ENCODE measurements around the gene BCR.

Gene BCR

DNA sequence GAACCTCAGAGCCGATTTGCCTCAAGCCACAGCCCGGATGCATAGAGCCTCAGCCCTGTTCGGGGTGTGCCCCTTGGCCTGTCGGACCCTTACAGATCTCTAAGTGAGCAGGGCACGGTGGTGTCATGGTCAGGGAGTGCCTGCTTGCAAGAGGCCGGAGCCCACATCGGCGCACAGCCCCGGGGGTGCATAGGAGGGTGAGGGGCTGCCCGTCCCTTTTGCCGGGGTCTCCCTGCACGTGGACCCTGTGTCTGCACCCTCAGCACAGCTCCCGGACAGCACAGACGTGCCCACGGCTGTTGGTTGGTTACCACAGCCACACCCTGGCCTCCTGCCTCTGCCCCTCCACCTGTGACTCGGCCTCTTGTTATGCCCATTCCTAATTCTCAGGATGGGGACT lies 28.5 kb upstream of the BCR start:
- DNase-seq (ENCODE audit: low spot score): no peak

DNA sequence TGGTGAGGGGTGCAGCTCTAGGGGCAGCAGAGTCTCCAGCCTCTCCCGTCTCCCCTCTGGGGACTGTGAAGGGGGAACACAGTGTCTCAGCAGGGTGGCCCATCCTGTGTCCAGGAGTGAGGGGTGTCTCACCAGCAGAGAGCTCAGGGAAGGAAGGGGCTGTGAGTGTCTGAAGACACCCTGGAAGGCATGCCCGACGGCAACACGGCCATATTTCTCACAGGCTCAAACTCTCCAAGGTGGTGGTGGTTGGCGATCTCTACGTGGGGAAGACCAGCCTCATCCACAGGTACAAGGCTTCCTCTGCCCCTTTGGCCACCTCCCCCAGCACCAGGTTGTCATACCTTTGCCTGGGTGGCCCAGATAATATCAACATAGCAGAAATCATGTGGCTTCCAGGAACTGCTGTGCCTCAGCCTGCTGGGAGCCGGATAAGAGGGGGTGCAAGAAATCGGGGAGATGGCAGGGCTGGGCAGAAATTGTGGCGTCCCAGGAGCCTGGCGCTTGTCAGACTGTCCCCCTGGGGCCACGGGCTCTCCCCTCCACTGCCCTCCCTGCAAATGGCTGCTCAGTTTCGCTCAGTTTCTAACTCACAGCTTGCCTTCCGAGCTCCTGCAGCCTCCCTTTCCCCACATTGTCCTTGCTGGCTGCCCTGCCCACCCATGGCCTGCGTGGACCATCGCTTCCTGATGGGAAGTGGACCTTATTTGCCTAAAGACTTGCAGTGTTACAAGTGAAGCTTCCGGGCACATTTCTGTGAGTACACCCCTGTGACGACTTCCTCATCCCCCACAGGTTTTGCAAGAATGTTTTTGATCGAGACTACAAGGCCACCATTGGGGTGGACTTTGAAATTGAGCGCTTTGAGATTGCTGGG lies 27.8 kb upstream of the BCR start:
- no peak for DNase-seq (ENCODE audit: low spot score)

DNA sequence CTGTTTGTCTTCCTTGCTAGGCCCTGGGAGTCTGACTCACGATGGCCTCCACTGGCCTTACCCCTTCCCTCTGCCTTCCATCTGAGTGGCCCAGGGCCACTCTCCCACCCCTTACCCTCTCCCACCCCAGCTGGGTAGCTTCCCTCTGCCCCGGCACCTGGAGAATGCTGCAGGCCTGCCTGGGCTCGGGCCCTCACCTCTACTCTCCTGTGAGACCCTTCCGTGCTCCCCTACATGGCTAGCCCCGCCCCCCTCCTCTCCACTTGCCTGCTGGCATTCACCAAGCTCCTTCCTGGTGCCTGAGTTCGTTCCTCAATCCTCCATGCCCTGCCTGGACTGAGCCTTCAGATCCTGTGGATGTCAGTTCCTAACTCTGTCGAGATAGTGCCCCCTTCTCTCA lies 26.3 kb upstream of the BCR start:
- no peak for DNase-seq (ENCODE audit: low spot score)

DNA sequence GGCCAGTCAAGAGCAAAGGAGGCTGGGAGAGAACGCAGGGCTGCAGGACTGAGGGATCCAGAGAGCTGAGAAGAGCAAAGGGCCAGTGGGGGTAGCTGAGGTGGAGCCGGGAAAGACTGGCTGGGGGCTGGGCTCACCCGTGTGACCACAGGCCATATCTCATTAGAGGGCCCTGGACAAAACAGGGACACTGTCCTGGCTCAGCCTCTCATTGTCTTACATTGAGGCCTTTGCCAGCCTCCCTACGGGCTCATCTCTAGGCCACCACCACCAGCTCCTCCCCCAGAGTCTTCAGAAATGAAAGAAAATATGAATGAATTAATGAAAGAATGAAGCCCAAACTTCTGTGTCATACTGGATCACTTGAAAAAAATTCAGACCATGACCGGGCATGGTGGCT lies 25.8 kb upstream of the BCR start:
- no peak for DNase-seq (ENCODE audit: low spot score)

DNA sequence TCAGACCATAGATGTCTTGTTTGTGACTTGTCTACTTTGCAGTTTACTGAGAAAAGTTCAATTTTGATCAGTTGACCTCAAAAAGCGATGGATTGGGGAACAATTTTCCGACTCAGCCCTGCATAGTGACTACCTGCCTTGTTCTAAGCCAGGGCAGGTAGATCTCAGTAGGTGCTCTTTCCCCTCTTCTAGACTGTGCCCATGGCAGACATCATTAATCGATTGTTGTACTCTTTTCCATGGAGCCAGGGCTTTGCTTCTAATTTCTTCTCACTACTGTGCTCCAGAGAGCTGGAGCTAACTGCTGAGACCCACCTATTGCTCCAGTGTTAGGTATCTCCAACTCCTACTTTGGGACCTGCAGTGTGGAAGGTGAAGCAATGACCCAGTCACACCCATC lies 25.2 kb upstream of the BCR start:
- no peak for DNase-seq (ENCODE audit: low spot score)

DNA sequence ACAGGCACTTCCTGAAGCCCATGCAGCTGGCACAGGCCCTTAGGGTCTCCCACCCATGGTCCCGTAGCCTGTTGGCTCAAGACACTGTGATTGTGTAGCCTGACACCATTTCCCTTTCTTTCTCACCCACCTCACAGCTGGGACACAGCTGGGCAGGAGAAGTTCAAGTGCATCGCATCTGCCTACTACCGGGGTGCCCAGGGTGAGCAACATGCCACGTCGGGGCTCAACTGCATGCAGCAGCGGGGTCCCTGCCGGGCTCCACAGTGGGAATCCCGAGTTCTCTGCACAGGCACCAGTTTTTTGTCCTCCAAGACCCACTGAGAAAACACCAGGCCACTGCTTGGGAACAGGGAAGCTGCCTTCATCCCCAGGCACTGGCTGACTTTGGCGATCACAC lies 24.5 kb upstream of the BCR start:
- no peak for DNase-seq (ENCODE audit: low spot score)

DNA sequence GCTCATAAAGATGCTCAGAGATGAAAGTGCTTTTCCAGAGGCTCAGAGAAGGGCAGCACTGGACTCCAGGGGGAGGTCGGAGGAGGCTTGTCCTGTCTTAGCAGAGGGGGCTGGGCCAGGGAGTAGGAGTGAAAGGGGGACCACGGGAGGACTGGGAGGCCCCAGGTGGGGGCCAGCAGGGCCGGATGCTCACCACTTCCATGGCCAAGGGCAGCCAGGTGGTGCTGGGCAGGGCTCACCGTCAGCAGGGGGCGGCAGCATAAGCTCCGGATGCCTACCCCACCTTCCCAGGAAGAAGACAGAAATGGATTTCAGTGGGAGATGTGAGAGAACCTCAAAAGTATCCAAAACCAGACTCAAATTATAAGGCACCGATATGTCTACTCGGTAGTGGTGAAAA lies 24.0 kb upstream of the BCR start:
- DNase-seq (ENCODE audit: low spot score): no peak

DNA sequence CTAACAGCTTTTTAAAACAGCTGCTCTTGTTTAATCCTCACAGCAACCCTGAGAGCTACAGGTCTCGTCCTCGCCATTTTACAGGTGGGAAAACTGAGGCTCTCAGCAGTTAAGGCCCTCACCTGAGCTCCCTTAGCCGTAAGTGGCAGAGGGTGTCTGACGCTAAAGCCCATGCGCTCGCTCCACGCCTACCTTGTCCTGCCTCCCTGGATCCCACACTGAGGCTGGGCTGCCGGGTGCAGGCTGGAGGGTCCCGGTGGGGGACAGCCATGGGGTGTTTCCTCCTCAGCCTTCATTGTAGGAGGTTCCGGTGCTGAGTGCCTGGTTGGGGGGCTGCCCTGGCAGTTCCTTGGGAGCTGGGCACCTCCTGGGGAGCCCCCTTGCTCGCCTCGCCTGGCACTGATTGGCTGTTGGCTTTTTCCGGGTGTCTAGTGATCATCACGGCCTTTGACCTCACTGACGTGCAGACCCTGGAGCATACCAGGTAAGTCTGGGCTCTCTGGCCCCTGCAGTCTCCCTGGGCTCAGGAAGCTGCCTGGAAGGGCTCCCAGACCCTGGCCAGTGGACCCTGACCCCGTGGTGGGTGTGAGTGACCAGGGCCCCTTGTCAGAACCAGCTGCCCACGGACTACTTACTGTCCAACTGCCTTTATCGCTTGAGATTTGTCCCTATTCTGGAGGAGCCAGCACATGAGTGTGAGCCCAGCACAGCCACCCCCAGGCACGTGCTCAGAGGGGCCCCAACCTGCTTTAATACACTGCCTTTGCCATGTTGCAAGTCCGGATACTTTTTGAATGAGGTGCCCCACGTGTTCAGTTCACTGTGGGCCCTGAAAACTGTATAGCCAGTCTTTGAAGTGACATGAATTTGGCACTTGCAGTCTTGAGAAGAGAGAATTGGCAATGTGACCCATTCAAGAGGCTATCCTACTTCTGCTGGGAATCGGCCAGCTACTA lies 22.5 kb upstream of the BCR start:
- no peak for DNase-seq (ENCODE audit: low spot score)

DNA sequence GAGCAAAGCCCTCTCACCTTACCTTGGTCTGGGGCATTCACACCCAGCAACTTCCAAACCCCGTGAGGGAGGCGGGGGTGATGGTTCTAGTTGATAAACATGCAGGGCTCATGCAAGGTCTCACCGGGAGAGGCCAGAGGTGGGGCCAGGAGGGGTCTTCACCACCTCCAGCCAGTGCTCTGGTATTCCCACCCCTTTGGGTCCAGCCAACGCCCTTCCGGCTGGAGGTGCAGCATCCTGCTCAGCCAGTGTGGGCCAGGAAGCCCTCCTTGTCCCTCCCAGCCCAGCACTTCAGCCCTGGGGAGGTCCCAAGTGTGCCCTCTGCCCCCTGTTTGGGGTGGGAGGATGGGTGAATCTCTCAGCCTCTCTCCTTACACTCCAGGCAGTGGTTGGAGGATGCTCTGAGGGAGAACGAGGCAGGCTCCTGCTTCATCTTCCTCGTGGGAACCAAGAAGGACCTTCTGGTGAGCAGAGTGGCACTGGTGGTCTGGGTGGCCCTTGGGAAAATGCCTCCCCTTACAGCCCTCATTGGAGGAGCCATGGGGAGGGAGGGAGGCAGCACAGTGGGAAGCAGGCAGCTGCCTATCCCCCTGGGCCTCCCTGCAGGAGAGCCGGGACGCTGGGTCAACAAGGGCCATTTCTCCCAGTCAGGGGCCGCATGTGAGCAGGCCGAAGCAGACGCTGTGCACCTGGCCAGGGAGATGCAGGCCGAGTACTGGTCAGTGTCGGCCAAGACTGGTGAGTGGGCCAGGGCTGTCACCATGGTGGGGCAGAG lies 21.6 kb upstream of the BCR start:
- no peak for DNase-seq (ENCODE audit: low spot score)

DNA sequence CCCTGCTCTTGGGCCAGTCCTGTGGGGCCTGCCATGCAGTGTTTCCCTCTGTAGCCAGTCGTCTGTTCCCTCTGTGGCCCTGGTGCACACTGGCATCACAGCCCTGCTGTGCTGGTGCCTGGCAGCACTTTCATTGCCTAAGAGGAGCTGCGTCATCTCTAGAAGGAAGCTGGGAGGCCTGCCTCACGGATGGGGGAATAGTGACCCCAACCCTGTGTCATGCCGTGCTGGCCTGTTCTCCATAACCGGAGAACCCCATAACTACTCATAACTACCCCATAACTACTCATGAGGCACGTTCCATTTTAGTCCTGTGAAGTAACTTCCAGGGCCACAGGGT lies 21.0 kb upstream of the BCR start:
- no peak for DNase-seq (ENCODE audit: low spot score)

DNA sequence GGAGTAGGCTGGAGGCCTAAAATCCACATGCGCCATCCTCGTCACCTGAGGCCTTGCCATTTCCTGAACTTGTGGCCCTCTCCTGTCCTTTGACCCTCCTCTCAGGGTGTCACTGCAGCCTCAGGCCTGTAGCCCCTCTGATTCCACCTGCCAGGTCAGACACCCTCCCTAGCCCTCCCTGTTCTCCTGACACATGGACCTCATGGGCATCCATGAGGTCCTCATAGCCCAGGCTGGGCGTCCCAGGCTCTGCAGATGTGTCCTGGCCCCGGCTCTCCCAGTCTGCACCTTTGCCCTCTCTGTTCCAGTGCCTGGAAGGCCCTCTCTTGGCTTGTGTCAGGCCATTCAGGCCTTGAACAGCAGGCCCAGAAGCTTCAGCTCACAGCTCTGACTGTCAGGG lies 19.3 kb upstream of the BCR start:
- no peak for DNase-seq (ENCODE audit: low spot score)

DNA sequence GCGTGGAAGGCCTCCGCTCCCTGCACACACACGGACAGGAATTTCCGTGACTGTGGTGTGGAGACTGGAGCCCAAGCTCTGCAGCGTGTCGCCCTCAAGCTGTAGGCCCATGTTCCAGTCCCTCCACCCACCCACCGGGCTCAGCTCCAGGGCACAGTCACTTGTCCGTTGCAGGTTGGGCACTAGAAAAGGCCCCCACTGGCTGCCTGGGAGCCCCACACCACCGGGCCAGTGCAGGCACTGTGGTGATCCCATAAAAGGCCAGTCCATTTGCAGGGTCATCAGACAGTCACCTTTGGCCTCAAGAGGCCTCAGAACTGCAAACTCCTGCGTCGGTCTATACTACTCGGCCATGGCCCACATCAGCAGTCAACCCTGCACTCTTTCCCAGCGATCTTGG lies 18.7 kb upstream of the BCR start:
- DNase-seq (ENCODE audit: low spot score): no peak

DNA sequence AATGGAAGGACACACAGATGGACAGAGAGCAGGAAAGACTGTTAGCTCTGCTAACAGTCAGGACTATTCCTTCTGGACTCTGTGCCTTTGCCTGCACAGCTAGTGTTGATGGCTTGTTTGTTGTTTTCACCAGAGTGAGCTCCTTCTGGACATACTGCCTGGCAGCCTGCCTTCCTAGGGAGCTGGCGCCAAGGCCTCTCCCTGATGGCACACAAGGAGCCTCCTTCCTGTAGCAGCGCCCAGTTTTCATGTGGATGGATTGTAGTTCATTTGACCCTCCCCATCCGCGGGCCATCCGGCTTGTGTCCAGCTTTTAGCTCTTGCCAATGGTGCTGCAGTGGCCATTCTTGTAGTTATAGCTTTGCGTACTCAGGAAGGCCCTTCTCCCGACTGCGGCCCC lies 16.6 kb upstream of the BCR start:
- no peak for DNase-seq (ENCODE audit: low spot score)

DNA sequence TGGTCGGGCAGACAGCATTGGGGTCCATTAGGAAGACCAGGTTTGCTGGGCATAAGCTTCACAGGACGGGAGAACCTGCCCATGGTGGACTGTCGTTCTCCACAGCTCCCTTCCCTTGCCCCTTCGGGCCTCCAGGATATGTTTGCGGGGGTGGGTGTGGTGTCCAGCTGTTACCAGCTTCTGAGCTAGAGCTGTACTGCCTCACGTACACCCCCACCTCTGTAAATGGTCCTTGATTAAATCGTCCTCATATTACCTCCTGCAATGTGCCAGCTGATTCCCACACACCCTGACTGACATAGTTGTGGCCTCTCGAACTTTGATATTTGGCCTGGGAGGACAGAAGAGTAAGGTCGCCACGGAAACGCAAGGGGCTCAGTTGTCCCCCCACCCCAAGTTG lies 16.2 kb upstream of the BCR start:
- no peak for DNase-seq (ENCODE audit: low spot score)

DNA sequence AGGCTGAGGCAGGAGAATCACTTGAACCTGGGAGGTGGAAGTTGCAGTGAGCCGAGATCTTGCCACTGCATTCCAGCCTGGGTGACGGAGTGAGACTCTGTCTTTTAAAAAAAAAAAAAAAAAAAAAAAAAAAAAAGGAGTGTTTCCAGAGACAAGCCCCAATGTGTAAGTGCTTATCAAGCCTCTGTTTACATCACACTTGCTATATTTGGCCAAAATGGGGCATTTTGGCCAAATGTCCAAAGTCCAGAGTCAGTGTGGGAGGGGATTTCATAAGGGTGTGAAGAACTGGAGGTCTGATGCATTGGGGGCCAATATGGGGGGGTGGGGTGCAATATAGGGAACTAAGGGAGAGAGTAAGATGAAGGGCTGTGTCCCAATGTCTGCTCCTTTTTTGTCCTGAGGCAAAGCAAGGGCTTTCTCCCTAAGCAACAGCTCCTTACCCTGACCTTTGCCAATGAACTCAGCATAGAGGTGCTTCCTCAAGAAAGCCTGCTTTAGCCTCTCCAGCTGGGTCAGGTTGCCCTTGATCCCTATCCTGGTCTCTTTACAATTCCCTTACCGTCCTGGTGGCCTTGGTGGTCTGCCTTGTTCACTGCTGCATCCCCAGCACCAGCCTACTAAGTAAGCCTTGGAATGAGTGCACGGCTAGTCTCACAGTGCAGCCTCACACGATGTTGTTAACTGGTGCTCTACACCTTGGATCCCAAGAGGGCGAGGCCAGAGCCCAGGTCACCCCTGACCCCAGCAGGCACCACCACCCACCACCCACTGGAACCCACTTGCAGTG lies 14.1 kb upstream of the BCR start:
- DNase-seq (ENCODE audit: low spot score): no peak

DNA sequence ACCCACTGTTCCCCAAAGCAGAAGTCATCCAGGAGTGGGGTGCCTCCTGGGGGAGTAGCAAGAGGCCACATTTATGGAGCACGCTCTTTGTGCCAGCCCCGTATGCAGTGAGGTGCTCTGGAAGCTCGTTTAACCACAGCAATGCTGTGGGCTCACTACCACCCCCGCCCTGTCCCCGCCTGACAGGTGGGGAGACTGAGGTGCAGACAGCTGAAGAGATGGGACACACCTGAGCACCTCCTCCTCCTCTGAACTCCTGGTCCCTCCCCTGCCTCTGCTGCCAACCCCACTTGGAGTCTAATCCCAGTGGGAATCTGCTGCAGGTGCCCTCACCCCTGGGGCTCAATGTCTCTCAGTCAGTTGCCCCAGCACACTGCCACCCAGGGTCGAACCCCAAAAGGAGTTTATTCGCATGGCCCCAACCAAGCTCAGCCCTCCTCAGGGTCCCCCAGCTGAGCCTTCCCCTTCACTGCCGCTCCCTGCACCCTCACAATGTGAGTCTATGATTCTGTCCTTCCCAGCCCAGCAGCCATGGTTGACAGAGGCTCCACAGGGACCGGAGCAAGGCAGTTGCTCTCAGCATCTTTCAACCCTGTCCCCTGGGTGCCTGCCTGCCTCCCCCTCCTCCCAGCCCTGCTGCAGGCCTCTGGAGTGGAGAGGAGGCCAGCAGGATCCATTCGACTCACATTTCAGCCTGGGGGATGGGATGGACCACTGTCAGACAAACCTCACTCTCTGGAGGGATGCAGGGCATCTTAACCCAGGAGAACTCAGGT lies 13.3 kb upstream of the BCR start:
- no peak for DNase-seq (ENCODE audit: low spot score)

DNA sequence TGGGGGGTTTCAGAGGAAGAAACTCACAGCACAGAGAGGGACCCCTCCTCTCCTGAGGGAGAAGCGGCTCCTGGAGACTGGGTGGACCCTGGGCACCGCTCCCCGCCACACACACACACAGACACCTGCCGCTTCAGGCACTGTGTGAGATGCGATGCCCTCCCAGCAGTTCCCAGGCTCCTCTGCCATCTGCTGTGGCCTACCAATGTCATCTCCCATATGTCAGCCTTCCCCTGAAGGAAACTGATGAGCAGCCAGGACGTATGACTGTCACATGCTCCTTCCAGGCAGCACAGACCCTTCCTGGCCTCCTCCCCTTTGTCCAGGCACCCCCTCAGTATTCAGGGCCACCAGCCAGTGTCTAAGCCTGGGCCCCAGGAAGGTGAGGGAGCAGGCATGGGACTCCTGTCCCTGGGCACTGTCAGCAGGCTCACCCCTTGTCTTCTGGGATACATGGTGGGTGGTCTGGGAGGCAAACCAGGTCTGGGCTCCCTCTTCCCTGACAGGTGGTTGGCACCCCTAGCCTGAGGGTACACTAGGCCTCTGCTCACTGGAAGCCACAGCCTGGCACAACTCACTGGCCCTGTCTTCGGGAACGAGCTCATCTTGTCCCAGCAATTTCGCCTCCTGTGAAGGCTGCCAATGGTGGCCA lies 11.8 kb upstream of the BCR start:
- DNase-seq (ENCODE audit: low spot score): no peak

DNA sequence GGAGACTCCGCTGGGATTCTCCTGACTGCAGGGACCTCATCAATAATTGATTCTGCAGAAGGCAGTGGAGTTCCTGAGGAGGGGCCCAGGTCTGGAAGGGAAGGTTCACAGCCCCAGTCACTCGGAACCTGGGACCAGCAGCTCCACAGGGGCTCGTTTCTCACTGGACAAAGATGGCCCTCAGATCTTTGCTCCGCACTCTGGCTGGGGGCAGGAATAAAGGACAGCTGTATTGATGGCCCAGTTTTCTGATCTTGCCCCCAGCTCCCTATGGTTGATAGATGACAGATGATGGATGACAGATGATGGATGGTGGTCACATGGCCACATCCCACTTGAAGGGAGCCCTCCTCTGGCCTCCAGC lies 11.3 kb upstream of the BCR start:
- DNase-seq (ENCODE audit: low spot score): no peak

DNA sequence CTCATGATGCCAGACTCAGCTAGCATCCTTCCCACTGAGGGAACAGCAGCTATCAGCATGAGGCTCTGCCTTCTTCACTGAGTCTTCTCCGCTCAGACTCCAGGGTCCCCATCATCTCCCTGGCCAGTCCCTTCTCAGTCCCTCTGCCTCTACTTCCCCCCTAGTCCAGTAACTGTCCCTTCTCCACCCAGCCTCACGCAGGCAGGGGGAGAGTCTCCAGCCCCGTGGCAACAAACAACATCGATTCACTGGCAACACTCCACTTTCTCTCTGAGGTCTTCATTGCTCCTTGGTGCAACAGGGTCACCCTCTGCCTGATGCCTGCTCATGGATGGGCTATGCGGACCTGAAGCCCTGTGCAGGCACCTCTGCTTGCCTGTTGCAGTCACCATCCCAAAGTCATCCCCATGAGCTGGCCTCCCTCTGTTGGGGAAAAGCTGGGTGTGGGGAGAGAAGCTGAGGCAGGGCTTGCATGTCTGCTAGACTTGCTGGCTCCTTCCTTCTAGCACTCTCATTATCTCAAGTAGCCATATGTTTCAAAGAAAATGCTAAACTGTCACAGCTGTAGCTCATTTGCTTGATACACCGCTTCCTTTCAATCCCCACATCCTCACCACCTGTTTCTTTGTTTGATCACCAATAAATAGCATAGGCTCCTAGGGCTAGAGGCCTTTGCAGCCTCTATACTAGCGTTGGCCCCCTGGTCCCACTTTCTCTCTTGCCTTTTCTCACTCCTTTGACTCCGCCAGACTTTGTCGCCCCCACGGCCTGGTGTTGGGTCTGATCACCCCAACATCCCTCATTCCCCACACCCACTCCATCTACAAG lies 4.3 kb upstream of the BCR start:
- peak; percentile 45 for DNase-seq (ENCODE audit: low spot score)

DNA sequence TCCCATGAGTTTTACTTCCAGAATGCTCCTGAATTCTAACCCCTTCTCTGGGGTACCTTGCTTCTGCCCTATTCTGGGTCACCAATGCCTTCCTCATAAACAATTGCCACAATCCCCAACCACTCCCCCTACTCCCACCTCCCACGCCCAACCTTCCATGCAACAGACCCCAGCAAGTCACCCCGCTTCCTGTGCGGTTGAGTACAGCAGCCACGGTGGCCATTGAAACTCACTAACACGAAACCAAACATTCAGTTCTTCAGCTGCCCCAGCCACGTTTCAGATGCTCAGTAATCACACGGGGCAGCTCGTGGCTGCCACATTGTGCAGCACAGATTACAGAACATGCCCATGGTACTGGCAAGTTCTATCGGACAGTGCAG lies 3.7 kb upstream of the BCR start:
- no peak for DNase-seq (ENCODE audit: low spot score)

Data from NAMALWA (cell line).